A172 (cell line): ENCODE results near the gene MYOF. TPM values are rescaled to one million over a fixed set of nuclear protein-coding genes. Genes with fewer than 3 reads are reported as not detected.
"Not testable (repeated sequence)": the region's sequence is repeated elsewhere in the genome, so short reads cannot be mapped to it uniquely, and the experiment has no call there.

Experiments used
- DNase-seq: peaks from one replicate; pipeline ENCODE4 v3.0.0-alpha.2; 2015; ENCODE audit warnings: low spot score
- total RNA-seq: library from RNA; depleted of rRNA; stranded (reverse); fragments of >200 nt; shearing (Covaris generic); gene quantifications from 2 replicates; pipeline ENCODE4 v1.2.3, GENCODE V29; 2014

Gene MYOF
- total RNA-seq, 1 experiment from 2014 or later, result 317 TPM

DNA sequence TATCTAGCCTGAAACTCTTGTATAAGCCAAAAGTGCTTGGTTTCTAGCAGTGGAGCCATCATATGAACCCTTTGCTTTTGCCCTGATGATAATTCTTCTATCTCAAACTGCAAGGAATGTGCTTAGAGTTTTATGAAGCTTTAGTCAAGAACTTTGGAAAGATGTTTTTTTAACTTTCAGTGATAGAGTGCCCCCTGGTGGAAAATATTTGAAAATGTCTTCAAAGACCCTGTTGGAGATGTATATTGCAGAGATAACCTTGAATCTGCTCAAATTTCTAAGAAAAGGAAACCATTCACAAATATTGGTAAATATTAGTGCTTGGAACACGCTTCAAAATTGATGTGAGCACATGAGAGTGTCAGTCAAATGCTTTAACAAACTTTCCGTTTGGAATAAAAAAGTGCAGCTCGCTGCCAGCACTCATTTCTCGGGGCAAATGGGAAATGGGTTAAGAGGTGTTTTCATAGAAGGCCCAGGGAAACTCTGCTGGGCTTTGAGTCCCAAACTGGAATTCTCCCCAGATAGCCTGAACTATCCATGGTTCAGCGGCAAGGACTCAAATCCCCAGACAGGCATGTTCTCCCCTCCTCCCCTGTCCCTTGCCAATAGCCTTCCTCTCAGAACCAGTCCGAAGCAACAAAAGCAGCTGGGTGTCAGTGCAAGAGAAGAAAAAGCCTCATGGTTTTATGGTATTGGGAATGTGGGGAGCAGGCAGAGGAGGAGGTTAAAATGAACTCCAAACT lies 129.3 kb downstream of the MYOF start:
- DNase-seq, result peak; percentile 46

- no peak for DNase-seq
These were observed 135.4 kb downstream of the MYOF start for GRCh38 chr10:93346694-93347093.

- no peak for DNase-seq
These were observed 136.0 kb downstream of the MYOF start for GRCh38 chr10:93346108-93346507.

GRCh38 chr10:93344691-93345090 lies 137.4 kb downstream of the MYOF start:
- DNase-seq, result no peak

DNA sequence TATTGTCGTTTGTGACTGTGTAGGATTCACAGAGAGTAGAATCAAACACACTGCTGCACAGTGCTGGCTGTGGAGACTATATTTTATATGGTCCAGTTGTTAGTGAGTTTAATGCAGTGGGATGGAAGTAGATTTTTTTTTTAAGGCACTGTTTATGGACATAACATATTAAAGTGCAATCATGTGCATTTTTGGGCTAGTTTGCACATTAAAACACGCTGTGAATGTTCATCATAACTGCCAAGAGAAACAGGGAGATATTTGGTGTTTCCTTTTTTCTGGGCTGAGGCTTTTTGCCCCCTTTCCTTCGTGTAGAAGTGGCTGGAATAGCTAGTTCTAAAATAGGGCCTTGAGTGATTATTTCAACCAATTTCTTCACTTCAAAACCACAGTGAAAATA lies 139.2 kb downstream of the MYOF start:
- no peak for DNase-seq

DNA sequence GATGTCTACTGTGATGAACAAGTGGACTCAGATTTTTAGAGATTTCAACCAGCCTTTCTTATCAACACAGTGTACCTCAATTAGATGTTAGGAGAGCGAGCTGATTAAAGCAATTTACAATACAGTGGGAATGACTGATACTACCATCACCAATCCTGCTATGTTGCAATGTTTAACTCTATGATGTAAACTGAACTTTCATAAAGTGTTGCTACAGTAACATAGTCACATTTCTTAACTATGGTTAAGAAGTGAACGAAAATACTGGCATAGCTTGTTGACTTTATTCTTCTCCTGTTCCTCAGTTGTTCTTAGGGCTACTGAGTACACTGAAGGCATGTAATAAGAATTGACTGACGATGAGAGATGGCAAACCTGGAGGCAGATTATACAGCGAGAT lies 139.8 kb downstream of the MYOF start:
- DNase-seq, result no peak

DNA sequence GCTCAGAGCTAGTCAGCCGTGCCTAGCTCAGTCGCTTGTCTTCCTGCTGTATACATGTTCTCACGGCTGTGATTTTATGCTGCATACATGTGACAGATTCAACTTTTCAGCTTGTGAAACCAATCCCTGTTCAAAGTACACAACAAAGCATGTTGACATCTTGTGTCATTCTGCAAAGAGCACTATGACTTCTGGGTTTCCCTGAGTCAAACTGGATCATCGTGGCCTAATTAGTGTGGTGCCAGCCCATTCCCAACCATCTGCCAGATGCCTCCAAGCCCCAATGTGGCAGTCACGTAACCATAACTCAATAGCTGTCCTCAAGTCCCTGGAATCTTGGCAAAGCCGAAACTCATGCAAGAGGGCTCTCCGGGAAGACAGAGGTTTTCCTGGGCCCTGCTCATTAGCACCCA lies 144.8 kb downstream of the MYOF start:
- no peak for DNase-seq

GRCh38 chr10:93336678-93337077 lies 145.5 kb downstream of the MYOF start:
- no peak for DNase-seq

DNA sequence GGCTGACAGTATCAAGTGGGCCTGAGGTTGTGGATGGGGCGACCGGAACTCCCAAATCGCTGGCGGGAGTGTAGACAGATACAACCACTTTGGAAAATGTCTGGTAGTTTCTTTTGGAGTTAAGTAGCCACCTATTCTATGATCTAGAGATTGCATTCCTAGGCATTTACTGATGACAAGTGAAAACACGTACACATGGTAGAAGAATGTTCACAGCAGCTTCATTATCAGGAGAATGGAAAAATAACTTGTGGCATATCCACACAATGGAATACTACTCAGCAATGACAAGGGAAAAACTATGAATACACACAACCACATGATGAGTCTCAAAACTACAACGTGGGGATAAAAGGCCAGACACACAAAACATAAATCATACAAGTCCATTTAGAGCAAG lies 146.0 kb downstream of the MYOF start:
- no peak for DNase-seq

- DNase-seq, result peak; percentile 90
These were observed 147.2 kb downstream of the MYOF start for GRCh38 chr10:93334901-93335327.

GRCh38 chr10:93334181-93334580 lies 148.0 kb downstream of the MYOF start:
- no peak for DNase-seq

GRCh38 chr10:93333278-93333978 lies 148.7 kb downstream of the MYOF start:
- DNase-seq, result peak; percentile 44

- no peak for DNase-seq
These were observed 151.3 kb downstream of the MYOF start for GRCh38 chr10:93330824-93331223.

- DNase-seq, result no peak
These were observed 162.2 kb downstream of the MYOF start for GRCh38 chr10:93319896-93320295.

- no peak for DNase-seq
These were observed 163.0 kb downstream of the MYOF start for GRCh38 chr10:93319096-93319495.

DNA sequence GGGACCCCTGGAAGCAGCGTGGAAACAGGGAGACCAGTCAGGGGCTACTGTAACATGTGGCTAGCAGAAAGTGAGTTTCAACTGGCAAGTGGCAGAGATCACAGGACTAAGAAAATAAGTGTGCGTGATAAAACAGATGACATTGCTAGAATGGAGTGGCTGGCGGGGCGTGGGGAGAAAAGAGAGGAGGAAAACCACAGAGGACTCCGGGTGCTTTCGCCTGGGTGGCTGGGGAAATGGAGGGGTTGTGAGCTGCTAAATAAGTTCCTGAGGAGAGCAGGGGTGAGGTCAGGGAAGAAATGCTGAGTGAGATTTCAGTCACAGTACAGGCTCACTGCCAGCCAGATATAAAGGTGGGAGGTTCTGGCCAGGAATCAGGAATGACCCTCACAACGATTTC lies 166.9 kb downstream of the MYOF start:
- no peak for DNase-seq

- not testable (repeated sequence) for DNase-seq
These were observed 167.5 kb downstream of the MYOF start for GRCh38 chr10:93314656-93315055.

DNA sequence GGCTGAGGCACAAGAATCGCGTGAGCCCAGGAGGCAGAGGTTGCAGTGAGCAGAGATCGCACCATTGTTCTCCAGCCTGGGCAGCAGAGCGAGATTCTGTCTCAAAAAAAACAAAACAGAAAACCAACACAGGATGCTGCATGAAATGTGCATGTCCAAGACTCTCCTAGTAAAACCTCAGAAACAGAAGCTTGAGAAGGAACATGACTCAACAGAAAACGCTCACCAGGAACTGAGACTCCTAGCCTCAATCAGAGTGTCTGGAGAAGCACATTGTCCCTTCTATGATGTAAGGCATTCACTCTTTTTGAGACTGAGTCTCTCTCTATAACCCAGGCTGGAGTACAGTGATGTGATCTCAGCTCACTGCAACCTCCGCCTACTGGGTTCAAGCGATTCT lies 168.3 kb downstream of the MYOF start:
- no peak for DNase-seq

- DNase-seq, result peak; percentile 35
These were observed 173.1 kb downstream of the MYOF start for GRCh38 chr10:93309062-93309461.

GRCh38 chr10:93305122-93305521 lies 177.0 kb downstream of the MYOF start:
- DNase-seq, result no peak

GRCh38 chr10:93300981-93301380 lies 181.2 kb downstream of the MYOF start:
- no peak for DNase-seq

- DNase-seq, result no peak
These were observed 181.7 kb downstream of the MYOF start for GRCh38 chr10:93300288-93300917.
